Measurements from ENCODE around the gene SNED1.

The SNED1 gene

GRCh38 chr2:240990726-240991377 lies 7.6 kb upstream of the SNED1 start:
- no peak overlapping the region for H3K27ac ChIP-seq (ENCODE audit: low read length)
- H3K9ac ChIP-seq (ENCODE audit: low read length): no peak overlapping the region
- H2AFZ ChIP-seq (ENCODE audit: low read length): no peak overlapping the region
- H3K4me1 ChIP-seq (ENCODE audit: low read length): peaks cover 5% of the 10 kb centered on the region; the same call in 1 of the 2 replicates
- no peaks in the 10 kb centered on the region for H3F3A ChIP-seq (ENCODE audit: insufficient read depth, low read length)
- TF ChIP-seq EZH2phosphoT487 (IDR thresholded peaks at IDR 0.05; ENCODE audit: low read length) (no peak), EZH2 (optimal IDR thresholded peaks at IDR 0.05; ENCODE audit: low read depth, low read length) (no peak)
- TF ChIP-seq, protein P1, sequence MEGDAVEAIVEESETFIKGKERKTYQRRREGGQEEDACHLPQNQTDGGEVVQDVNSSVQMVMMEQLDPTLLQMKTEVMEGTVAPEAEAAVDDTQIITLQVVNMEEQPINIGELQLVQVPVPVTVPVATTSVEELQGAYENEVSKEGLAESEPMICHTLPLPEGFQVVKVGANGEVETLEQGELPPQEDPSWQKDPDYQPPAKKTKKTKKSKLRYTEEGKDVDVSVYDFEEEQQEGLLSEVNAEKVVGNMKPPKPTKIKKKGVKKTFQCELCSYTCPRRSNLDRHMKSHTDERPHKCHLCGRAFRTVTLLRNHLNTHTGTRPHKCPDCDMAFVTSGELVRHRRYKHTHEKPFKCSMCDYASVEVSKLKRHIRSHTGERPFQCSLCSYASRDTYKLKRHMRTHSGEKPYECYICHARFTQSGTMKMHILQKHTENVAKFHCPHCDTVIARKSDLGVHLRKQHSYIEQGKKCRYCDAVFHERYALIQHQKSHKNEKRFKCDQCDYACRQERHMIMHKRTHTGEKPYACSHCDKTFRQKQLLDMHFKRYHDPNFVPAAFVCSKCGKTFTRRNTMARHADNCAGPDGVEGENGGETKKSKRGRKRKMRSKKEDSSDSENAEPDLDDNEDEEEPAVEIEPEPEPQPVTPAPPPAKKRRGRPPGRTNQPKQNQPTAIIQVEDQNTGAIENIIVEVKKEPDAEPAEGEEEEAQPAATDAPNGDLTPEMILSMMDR (IDR thresholded peaks at IDR 0.05; ENCODE audit: low read length): no peak
- H3K4me2 ChIP-seq (ENCODE audit: low read depth, low read length): no peak overlapping the region
- no peaks in the 10 kb centered on the region for H4K20me1 ChIP-seq (ENCODE audit: insufficient read depth, low read length)
- DNase-seq: no peak
- no peaks in the 10 kb centered on the region for H3K36me3 ChIP-seq (replicated peaks; ENCODE audit: insufficient read depth, low read length)
- H3K9me2 ChIP-seq (replicated peaks; ENCODE audit: insufficient read depth, low read length): no peaks in the 10 kb centered on the region
- H3K27me3 ChIP-seq (replicated peaks; ENCODE audit: insufficient read depth, low read length): peaks cover 14% of the 10 kb centered on the region; the same call in 1 of the 2 replicates
- no peaks in the 10 kb centered on the region for H3K9me3 ChIP-seq (replicated peaks; ENCODE audit: insufficient read depth, low read length)
- H3K79me2 ChIP-seq (ENCODE audit: low read length): no peaks in the 10 kb centered on the region
- no peak overlapping the region for H3K4me3 ChIP-seq (ENCODE audit: low read length)

DNA sequence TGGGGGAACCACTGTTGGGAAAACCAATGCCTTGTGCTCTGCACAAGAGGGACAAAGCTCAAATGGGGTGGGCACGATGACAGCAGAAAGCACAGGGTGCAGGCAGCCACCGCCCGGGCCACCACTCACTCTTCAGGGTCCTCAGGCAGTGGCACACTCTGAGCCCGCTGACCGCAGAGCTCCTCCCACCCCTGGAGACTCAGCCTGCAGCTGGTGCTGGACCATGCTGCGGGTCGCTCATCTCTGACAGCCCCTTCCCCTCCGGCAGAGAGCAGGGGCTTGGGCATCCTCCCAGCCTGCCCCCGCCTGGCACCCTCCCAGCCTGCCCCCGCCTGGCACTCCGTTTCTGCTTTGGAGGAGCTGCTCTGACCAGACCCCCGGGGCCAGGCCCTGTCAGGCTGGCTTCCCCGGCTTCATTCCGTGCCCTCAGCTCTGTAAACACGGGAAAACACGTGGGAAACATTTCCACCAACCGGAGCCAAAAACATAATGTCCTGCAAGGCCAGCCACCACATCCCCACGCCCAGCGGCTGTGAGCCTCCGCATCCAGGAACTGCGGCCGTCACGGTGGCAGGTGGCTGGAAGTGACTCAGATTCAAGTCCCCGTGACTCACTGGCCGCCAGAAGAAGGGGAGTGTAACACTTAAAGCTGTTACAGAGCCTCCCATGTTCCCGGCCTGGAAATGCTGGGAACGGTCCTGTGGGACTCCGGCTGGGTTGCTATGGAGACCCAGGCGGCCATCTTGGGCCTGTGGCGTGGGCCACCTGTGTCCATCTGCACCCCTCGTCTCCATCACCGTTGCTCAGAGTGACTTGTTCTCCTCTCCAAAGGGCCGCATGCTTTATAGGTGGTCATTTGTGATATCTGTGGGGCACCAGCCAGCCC lies 6.8 kb upstream of the SNED1 start:
- Histone ChIP-seq H3K4me3 (ENCODE audit: low read length) (no peak overlapping the region), H3K4me1 (ENCODE audit: low read length) (peaks cover 5% of the 10 kb centered on the region; the same call in 1 of the 2 replicates), H3F3A (ENCODE audit: insufficient read depth, low read length) (no peaks in the 10 kb centered on the region), H3K9ac (ENCODE audit: low read length) (no peak overlapping the region), H3K4me2 (ENCODE audit: low read depth, low read length) (no peak overlapping the region), H3K9me2 (replicated peaks; ENCODE audit: insufficient read depth, low read length) (no peaks in the 10 kb centered on the region), H3K27me3 (replicated peaks; ENCODE audit: insufficient read depth, low read length) (peaks cover 14% of the 10 kb centered on the region; the same call in 1 of the 2 replicates), H3K36me3 (replicated peaks; ENCODE audit: insufficient read depth, low read length) (no peaks in the 10 kb centered on the region), H3K9me3 (replicated peaks; ENCODE audit: insufficient read depth, low read length) (no peaks in the 10 kb centered on the region), H3K79me2 (ENCODE audit: low read length) (no peaks in the 10 kb centered on the region), H3K27ac (ENCODE audit: low read length) (no peak overlapping the region), H4K20me1 (ENCODE audit: insufficient read depth, low read length) (no peaks in the 10 kb centered on the region), H2AFZ (ENCODE audit: low read length) (no peak overlapping the region)
- DNase-seq: no peak
- no peak for TF ChIP-seq EZH2phosphoT487 (IDR thresholded peaks at IDR 0.05; ENCODE audit: low read length)
- TF ChIP-seq EZH2 (optimal IDR thresholded peaks at IDR 0.05; ENCODE audit: low read depth, low read length): no peak
- TF ChIP-seq, protein P1 (IDR thresholded peaks at IDR 0.05; ENCODE audit: low read length): no peak

- Histone ChIP-seq H3K9me3 (replicated peaks; ENCODE audit: insufficient read depth, low read length) (no peaks in the 10 kb centered on the region), H4K20me1 (ENCODE audit: insufficient read depth, low read length) (no peaks in the 10 kb centered on the region), H3K9ac (ENCODE audit: low read length) (no peak overlapping the region), H3K27me3 (replicated peaks; ENCODE audit: insufficient read depth, low read length) (peaks cover 14% of the 10 kb centered on the region; the same call in 1 of the 2 replicates), H2AFZ (ENCODE audit: low read length) (no peak overlapping the region), H3K9me2 (replicated peaks; ENCODE audit: insufficient read depth, low read length) (no peaks in the 10 kb centered on the region), H3K79me2 (ENCODE audit: low read length) (no peaks in the 10 kb centered on the region), H3K4me2 (ENCODE audit: low read depth, low read length) (no peak overlapping the region), H3F3A (ENCODE audit: insufficient read depth, low read length) (no peaks in the 10 kb centered on the region), H3K4me3 (ENCODE audit: low read length) (no peak overlapping the region), H3K36me3 (replicated peaks; ENCODE audit: insufficient read depth, low read length) (no peaks in the 10 kb centered on the region), H3K4me1 (ENCODE audit: low read length) (peaks cover 5% of the 10 kb centered on the region; the same call in 1 of the 2 replicates), H3K27ac (ENCODE audit: low read length) (no peak overlapping the region)
- no peak for DNase-seq
- no peak for TF ChIP-seq EZH2phosphoT487 (IDR thresholded peaks at IDR 0.05; ENCODE audit: low read length)
- TF ChIP-seq, protein P1 (IDR thresholded peaks at IDR 0.05; ENCODE audit: low read length): no peak
- no peak for TF ChIP-seq EZH2 (optimal IDR thresholded peaks at IDR 0.05; ENCODE audit: low read depth, low read length)
Observed at GRCh38 chr2:240992572-240993291, 5.7 kb upstream of the SNED1 start.
